Nephron (organoid): ENCODE measurements around the gene MVD.

Experiments
- H3K27ac Mint-ChIP-seq, 3 experiments: 2 replicates each; pipeline ENCODE4 v1.8.0; 2020; ENCODE audit warnings: mixed read lengths in 3 of 3, mild to moderate bottlenecking in 2 of 3, moderate library complexity in 1 of 3
- H3K27me3 Mint-ChIP-seq: 2 replicates; pipeline ENCODE4 v1.8.0; 2021; ENCODE audit warnings: low read depth, mild to moderate bottlenecking, moderate library complexity, mixed read lengths
- H3K36me3 Mint-ChIP-seq: 2 replicates; pipeline ENCODE4 v1.8.0; 2020; ENCODE audit warnings: low read depth, mixed read lengths
- H3K4me1 Mint-ChIP-seq: 2 replicates; pipeline ENCODE4 v1.8.0; 2020; ENCODE audit warnings: mixed read lengths
- H3K4me3 Mint-ChIP-seq, 3 experiments: 2 replicates each; pipeline ENCODE4 v1.8.0; 2020; ENCODE audit warnings: mild to moderate bottlenecking in 3 of 3, mixed read lengths in 3 of 3, moderate library complexity in 2 of 3
- H3K9me3 Mint-ChIP-seq: 2 replicates; pipeline ENCODE4 v1.8.0; 2020; ENCODE audit warnings: mixed read lengths
- TF ChIP-seq, protein P1 (sequence below), 3 experiments: fragments of 200-600 bp; sonication (generic); IDR thresholded peaks; one replicate each; pipeline ENCODE4 v1.5.0; 2021; ENCODE audit warnings: antibody characterized with exemption in 3 of 3; ENCODE audit not compliant: unreplicated experiment in 3 of 3

The MVD gene

DNA sequence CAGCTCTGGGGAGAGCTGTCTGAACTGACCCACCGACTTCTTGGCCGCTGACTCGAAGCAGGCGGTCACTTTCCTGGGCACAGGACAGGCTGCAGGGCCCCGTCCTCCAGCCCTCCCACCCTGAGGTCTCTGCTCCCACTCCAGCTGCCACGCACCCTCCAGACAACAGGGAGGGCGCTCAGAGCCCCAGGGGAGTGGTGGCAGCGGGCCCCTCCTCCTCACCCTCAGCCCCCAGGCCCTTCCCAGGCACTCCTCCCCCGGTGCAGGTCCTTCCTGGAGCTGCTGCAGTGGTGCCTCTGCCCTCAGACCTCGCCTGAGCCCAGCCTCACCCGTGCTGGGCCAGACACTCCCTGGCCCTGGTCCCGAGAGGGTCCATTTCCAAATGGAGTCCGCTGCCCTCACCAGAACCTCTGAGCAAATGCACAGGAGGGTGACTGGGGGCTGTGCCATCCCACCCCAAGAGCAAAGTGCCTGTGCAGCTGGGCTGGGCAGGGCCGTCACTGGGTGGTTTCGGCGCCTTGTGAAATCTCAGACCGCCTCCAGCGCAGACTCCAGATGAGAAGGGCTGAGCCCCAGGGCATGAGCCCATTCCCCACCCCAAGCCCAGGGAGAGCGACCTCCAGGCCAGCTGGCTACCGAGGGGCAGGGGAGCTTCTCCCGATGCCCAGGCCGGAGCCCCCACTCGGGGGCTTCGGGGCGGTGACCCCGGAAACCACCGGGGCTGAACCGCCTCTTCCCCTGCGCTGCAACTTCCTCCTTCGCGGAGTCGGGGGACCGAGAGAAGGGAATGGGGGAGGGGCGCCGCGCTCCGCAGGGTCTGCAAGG lies 12.8 kb downstream of the MVD start:
- H3K9me3 Mint-ChIP-seq, result no peaks in the 10 kb centered on the region
- peak overlapping the region in 1 of 3 experiments; percentile 88 for H3K27ac Mint-ChIP-seq
- H3K36me3 Mint-ChIP-seq, result peaks cover 14% of the 10 kb centered on the region
- TF ChIP-seq, protein P1, sequence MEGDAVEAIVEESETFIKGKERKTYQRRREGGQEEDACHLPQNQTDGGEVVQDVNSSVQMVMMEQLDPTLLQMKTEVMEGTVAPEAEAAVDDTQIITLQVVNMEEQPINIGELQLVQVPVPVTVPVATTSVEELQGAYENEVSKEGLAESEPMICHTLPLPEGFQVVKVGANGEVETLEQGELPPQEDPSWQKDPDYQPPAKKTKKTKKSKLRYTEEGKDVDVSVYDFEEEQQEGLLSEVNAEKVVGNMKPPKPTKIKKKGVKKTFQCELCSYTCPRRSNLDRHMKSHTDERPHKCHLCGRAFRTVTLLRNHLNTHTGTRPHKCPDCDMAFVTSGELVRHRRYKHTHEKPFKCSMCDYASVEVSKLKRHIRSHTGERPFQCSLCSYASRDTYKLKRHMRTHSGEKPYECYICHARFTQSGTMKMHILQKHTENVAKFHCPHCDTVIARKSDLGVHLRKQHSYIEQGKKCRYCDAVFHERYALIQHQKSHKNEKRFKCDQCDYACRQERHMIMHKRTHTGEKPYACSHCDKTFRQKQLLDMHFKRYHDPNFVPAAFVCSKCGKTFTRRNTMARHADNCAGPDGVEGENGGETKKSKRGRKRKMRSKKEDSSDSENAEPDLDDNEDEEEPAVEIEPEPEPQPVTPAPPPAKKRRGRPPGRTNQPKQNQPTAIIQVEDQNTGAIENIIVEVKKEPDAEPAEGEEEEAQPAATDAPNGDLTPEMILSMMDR (IDR thresholded peaks at IDR 0.05; ENCODE audit: unreplicated experiment in 3 of 3), result no peak
- H3K27me3 Mint-ChIP-seq, result no peaks in the 10 kb centered on the region
- peaks cover 6% of the 10 kb centered on the region for H3K4me1 Mint-ChIP-seq
- peak overlapping the region; percentile 84 to 89 (median 85) for H3K4me3 Mint-ChIP-seq

DNA sequence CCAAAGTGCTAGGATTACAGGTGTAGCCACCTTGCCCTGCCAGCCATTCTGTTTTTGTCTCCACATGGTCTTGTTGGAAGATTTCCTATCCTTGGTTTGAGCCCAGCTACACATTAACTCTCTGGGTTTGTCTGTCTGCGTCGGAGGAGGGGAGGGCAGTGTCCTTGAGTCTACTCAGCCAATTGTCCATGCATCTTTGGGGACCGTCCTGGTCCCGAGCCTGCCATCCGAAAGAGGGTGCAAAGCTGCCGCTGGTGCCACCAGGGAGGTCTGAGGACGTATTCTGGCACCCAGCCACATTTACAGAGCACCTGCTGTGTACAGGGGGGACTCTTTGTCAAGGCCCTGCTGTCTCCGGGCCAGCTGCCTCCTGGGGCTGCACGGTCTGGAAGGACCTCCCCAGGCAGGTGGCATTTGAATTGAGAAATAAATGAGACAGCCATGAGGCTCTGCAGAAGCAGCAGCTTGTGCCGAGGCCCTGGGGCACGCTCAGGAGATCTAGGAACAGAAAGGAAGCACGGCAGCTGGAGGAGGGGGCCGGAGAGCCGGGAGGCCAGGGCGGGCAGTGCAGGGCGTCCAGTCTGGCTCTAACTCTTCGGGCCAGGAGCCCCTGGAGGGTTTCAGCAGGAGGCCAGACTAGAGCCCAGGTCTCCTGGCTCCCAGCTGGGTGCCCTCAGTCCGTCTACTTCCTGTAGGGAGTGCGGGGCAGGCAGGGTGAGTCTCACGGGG lies 13.5 kb downstream of the MVD start:
- H3K4me3 Mint-ChIP-seq, result peak overlapping the region; percentile 79 to 89 (median 85)
- peak overlapping the region; percentile 40 to 88 (median 58) for H3K27ac Mint-ChIP-seq
- no peaks in the 10 kb centered on the region for H3K9me3 Mint-ChIP-seq
- peaks cover 6% of the 10 kb centered on the region for H3K4me1 Mint-ChIP-seq
- H3K36me3 Mint-ChIP-seq, result peaks cover 19% of the 10 kb centered on the region
- TF ChIP-seq, protein P1 (IDR thresholded peaks at IDR 0.05; ENCODE audit: unreplicated experiment in 3 of 3), result no peak
- H3K27me3 Mint-ChIP-seq, result no peaks in the 10 kb centered on the region

DNA sequence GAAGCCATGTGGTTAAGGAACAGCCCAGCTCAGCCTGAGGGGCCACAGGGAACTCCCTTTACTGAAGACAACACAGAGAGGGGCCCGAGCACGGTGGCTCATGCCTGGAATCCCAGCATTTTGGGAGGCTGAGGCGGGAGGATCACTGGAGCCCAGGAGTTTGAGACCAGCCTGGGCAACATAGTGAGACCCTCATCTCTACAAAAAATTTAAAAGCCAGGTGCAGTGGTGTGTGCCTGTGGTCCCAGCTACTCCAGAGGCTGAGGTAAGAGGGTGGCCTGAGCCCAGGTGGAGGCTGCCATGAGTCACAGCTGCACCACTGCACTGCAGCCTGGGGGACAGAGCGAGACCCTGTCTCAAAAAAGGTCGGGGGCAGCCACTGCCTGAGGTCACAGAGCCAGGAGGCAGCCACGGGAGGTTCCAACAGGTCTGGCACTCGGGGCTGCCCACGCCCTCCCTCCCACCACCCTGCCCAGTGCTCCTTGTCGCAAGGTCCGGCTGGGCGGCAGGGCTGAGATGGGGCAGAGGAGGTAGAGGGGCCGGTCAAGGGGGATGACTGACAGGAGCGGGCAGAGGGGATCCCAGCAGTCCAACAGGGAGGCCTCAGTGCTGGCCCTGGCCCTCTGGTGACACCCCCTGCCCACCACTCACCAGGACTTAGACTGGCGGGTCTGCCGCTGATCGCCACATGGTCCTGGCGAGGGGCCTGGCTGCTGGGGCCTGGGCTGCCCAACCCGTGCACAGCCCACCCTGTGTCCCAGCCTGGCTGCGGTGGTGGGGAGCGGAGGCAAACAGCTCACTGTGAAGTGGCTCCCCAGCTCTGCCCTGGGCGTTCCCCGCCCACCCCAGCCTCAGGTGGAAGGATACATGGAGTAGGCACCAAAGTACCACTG lies 15.5 kb downstream of the MVD start:
- no peak overlapping the region for H3K4me3 Mint-ChIP-seq
- no peak overlapping the region for H3K27ac Mint-ChIP-seq
- peaks cover under 1% of the 10 kb centered on the region for H3K27me3 Mint-ChIP-seq
- TF ChIP-seq, protein P1 (IDR thresholded peaks at IDR 0.05; ENCODE audit: unreplicated experiment in 3 of 3), result no peak
- H3K9me3 Mint-ChIP-seq, result no peaks in the 10 kb centered on the region
- peaks cover 11% of the 10 kb centered on the region for H3K36me3 Mint-ChIP-seq
- peaks cover 6% of the 10 kb centered on the region for H3K4me1 Mint-ChIP-seq

DNA sequence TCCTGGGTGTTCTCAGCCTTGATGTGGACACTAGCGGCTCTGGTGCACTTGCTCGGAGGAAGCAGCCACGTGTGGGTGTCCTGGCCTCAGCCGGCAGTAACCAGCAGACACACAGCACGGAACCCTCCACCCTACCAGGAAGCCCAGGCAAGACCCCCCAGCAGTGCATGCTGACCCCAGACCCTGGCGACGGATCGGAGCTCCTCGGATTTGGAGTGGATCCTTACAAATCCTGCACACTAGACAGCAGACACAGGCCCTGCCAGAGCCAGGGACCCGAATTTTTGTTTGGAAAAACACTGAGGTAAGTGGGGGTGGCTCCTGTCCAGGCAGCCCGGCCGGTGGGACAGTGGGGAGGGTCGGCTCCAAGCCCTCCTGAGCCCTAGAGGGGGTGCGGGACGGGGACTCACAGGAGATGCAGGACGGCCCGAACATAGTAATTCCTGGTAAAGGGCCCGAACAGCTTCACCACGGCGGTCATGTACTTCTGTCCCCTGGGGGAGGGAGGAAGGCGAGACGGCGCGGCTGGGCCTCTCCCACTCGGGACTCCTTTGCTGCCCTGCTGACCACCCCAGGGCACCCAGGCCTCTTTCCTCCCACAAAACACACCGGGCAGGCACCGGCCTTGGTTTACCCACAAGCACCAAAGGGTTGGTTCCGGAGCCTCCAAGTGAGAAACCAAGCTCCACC lies 16.4 kb downstream of the MVD start:
- H3K9me3 Mint-ChIP-seq, result no peaks in the 10 kb centered on the region
- no peak overlapping the region for H3K4me3 Mint-ChIP-seq
- H3K4me1 Mint-ChIP-seq, result peaks cover 6% of the 10 kb centered on the region
- TF ChIP-seq, protein P1 (IDR thresholded peaks at IDR 0.05; ENCODE audit: unreplicated experiment in 3 of 3), result no peak
- no peak overlapping the region for H3K27ac Mint-ChIP-seq
- H3K27me3 Mint-ChIP-seq, result peaks cover 4% of the 10 kb centered on the region
- peaks cover 11% of the 10 kb centered on the region for H3K36me3 Mint-ChIP-seq

DNA sequence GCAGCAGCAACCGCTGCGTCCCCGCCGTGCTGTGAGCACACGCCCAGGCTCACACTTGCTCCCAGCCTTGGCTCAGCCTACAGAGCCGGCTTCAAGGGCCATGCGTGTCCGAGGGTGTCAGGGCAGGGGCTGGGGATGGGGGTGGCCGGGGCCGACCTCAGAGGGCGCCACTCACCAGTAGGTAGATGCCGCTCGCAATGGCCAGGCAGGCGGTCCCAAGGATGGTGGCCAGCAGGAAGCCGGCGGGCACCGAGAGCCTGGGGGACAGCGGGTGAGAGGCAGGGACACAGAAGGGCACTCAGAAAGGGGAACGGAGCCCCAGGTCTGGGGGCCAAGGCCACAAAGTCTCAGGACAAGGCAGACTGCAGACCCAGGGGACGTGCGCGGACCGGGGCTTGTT lies 16.9 kb downstream of the MVD start:
- Mint-ChIP-seq H3K27ac (no peak overlapping the region), H3K4me3 (no peak overlapping the region), H3K9me3 (no peaks in the 10 kb centered on the region), H3K36me3 (peaks cover 11% of the 10 kb centered on the region), H3K27me3 (peaks cover 4% of the 10 kb centered on the region), H3K4me1 (peaks cover 6% of the 10 kb centered on the region)
- TF ChIP-seq, protein P1 (IDR thresholded peaks at IDR 0.05; ENCODE audit: unreplicated experiment in 3 of 3), result no peak
